Natural killer cell (primary cell): Measurements from ENCODE around the gene ALB. TPM values are rescaled to one million over a fixed set of nuclear protein-coding genes. Genes with fewer than 3 reads are reported as not detected.

Experiments
- ATAC-seq, 3 donors: fragments of 150-1000 bp in 2 of 3; fragments of 200-7000 bp in 1 of 3; cut with Tn5 transposase; 1 replicate in 1 of 3; 2 replicates in 2 of 3; pipeline ENCODE4 v1.10.0; 2021; ENCODE audit warnings: mild to moderate bottlenecking in 2 of 3, moderate library complexity in 2 of 3
- DNase-seq, 2 donors: peaks; one replicate each; pipeline versions ENCODE4 v3.0.0 to v3.0.0-alpha.2; 2013 to 2021; ENCODE audit warnings: mixed read lengths in 1 of 2
- H3K27ac ChIP-seq: one replicate; pipeline ENCODE4 v1.5.1; 2013; ENCODE audit warnings: mild to moderate bottlenecking, low read length
- H3K27me3 ChIP-seq: one replicate; pipeline ENCODE4 v1.6.1; 2013; ENCODE audit warnings: low read length; ENCODE audit not compliant: control insufficient read depth, insufficient read depth
- H3K36me3 ChIP-seq: one replicate; pipeline ENCODE4 v1.6.1; 2013; ENCODE audit warnings: low read length; ENCODE audit not compliant: control insufficient read depth, insufficient read depth
- H3K4me1 ChIP-seq: one replicate; pipeline ENCODE4 v1.6.1; 2013; ENCODE audit warnings: low read length; ENCODE audit not compliant: control insufficient read depth, insufficient read depth
- H3K4me3 ChIP-seq: one replicate; pipeline ENCODE4 v1.5.1; 2013; ENCODE audit warnings: low read length
- H3K9me3 ChIP-seq: one replicate; pipeline ENCODE4 v1.6.1; 2013; ENCODE audit warnings: low read length; ENCODE audit not compliant: control insufficient read depth, insufficient read depth
- H3K27ac Mint-ChIP-seq, 2 donors: one replicate each; pipeline ENCODE4 v1.8.0; 2022; ENCODE audit warnings: mild to moderate bottlenecking in 2 of 2, mixed read lengths in 2 of 2, moderate library complexity in 1 of 2
- H3K27me3 Mint-ChIP-seq, 2 donors: one replicate each; pipeline ENCODE4 v1.8.0; 2022; ENCODE audit warnings: low read depth in 2 of 2, mixed read lengths in 2 of 2
- H3K36me3 Mint-ChIP-seq: one replicate; pipeline ENCODE4 v1.8.0; 2022; ENCODE audit warnings: mixed read lengths
- H3K4me1 Mint-ChIP-seq, 2 donors: one replicate each; pipeline ENCODE4 v1.8.0; 2022; ENCODE audit warnings: mixed read lengths in 2 of 2
- H3K4me3 Mint-ChIP-seq: one replicate; pipeline ENCODE4 v1.8.0; 2022; ENCODE audit warnings: mild to moderate bottlenecking, moderate library complexity, mixed read lengths
- H3K9me3 Mint-ChIP-seq, 2 donors: one replicate each; pipeline ENCODE4 v1.8.0; 2022; ENCODE audit warnings: mixed read lengths in 2 of 2
- WGBS: methylation state at CpG from one replicate; pipeline ENCODE4 v1.1.7; 2013; ENCODE audit warnings: missing lambda C conversion rate; ENCODE audit not compliant: insufficient coverage; 5-methylcytosine and 5-hydroxymethylcytosine counted together
- intact Hi-C: fragments of 100-400 bp; cut with micrococcal nuclease; formaldehyde crosslinking; loops from one replicate; pipeline ENCODE4 v1.14.2; 2022
- total RNA-seq, 4 donors: library from RNA; stranded (reverse); fragments of 120-200 nt in 1 of 4; gene quantifications; one replicate each; pipeline versions ENCODE4 v1.2.3 to v1.2.4, GENCODE V29; 2013 to 2022
- TF ChIP-seq, protein P1 (sequence below): fragments of 200-600 bp; IDR thresholded peaks from one replicate; pipeline ENCODE4 v1.8.0; 2022; ENCODE audit warnings: antibody characterized with exemption

Gene ALB
- total RNA-seq, 3 donors from 2014 or later (not counting 1 experiment from before 2014, with no cell fraction given) = not detected

DNA sequence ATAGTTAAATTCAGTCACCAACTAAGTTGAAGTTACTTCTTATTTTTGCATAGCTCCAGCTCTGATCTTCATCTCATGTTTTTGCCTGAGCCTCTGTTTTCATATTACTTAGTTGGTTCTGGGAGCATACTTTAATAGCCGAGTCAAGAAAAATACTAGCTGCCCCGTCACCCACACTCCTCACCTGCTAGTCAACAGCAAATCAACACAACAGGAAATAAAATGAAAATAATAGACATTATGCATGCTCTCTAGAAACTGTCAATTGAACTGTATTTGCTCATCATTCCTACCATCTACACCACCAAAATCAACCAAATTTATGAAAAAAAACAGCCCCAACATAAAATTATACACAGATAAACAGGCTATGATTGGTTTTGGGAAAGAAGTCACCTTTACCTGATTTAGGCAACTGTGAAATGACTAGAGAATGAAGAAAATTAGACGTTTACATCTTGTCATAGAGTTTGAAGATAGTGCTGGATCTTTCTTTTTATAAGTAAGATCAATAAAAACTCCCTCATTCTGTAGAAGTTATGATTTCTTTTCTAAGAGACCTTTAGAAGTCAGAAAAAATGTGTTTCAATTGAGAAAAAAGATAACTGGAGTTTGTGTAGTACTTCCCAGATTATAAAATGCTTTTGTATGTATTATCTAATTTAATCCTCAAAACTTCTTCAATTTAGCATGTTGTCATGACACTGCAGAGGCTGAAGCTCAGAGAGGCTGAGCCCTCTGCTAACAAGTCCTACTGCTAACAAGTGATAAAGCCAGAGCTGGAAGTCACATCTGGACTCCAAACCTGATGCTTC lies 7.0 kb downstream of the ALB start:
- DNase-seq = no peak
- no peaks in the 10 kb centered on the region for H3K36me3 ChIP-seq
- intact Hi-C loops = no loop called here
- 80% methylated on average over 2 of the region's 3 CpGs for WGBS
- H3K27me3 ChIP-seq = no peaks in the 10 kb centered on the region
- no peak for ATAC-seq
- H3K4me3 Mint-ChIP-seq = no peak overlapping the region
- TF ChIP-seq, protein P1, sequence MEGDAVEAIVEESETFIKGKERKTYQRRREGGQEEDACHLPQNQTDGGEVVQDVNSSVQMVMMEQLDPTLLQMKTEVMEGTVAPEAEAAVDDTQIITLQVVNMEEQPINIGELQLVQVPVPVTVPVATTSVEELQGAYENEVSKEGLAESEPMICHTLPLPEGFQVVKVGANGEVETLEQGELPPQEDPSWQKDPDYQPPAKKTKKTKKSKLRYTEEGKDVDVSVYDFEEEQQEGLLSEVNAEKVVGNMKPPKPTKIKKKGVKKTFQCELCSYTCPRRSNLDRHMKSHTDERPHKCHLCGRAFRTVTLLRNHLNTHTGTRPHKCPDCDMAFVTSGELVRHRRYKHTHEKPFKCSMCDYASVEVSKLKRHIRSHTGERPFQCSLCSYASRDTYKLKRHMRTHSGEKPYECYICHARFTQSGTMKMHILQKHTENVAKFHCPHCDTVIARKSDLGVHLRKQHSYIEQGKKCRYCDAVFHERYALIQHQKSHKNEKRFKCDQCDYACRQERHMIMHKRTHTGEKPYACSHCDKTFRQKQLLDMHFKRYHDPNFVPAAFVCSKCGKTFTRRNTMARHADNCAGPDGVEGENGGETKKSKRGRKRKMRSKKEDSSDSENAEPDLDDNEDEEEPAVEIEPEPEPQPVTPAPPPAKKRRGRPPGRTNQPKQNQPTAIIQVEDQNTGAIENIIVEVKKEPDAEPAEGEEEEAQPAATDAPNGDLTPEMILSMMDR = no peak
- H3K4me1 Mint-ChIP-seq = no peaks in the 10 kb centered on the region
- no peaks in the 10 kb centered on the region for H3K36me3 Mint-ChIP-seq
- H3K9me3 ChIP-seq = no peaks in the 10 kb centered on the region
- no peaks in the 10 kb centered on the region for H3K4me1 ChIP-seq
- H3K27me3 Mint-ChIP-seq = no peaks in the 10 kb centered on the region
- no peak overlapping the region for H3K4me3 ChIP-seq
- H3K27ac Mint-ChIP-seq = no peak overlapping the region
- peaks cover 3 to 5% of the 10 kb centered on the region in 2 donors for H3K9me3 Mint-ChIP-seq
- H3K27ac ChIP-seq = no peak overlapping the region

DNA sequence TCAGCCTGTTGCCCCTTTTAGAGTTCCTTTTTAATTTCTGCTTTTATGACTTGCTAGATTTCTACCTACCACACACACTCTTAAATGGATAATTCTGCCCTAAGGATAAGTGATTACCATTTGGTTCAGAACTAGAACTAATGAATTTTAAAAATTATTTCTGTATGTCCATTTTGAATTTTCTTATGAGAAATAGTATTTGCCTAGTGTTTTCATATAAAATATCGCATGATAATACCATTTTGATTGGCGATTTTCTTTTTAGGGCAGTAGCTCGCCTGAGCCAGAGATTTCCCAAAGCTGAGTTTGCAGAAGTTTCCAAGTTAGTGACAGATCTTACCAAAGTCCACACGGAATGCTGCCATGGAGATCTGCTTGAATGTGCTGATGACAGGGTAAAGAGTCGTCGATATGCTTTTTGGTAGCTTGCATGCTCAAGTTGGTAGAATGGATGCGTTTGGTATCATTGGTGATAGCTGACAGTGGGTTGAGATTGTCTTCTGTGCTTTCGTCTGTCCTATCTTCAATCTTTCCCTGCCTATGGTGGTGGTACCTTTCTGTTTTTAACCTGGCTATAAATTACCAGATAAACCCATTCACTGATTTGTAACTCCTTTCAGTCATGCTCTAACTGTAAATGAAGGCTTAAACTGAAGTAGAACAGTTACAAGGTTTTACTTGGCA lies 7.8 kb downstream of the ALB start:
- intact Hi-C loops = no loop called here
- Histone ChIP-seq H3K9me3 (no peaks in the 10 kb centered on the region), H3K4me1 (no peaks in the 10 kb centered on the region), H3K27me3 (no peaks in the 10 kb centered on the region), H3K4me3 (no peak overlapping the region), H3K36me3 (no peaks in the 10 kb centered on the region), H3K27ac (no peak overlapping the region)
- H3K4me3 Mint-ChIP-seq = no peak overlapping the region
- H3K4me1 Mint-ChIP-seq = no peaks in the 10 kb centered on the region
- ATAC-seq = no peak
- TF ChIP-seq, protein P1 = no peak
- no peaks in the 10 kb centered on the region for H3K27me3 Mint-ChIP-seq
- H3K27ac Mint-ChIP-seq = no peak overlapping the region
- no peak for DNase-seq
- 94% methylated on average over 8 of the region's 8 CpGs for WGBS
- H3K9me3 Mint-ChIP-seq = peaks cover 5 to 6% of the 10 kb centered on the region in 2 donors
- no peaks in the 10 kb centered on the region for H3K36me3 Mint-ChIP-seq

DNA sequence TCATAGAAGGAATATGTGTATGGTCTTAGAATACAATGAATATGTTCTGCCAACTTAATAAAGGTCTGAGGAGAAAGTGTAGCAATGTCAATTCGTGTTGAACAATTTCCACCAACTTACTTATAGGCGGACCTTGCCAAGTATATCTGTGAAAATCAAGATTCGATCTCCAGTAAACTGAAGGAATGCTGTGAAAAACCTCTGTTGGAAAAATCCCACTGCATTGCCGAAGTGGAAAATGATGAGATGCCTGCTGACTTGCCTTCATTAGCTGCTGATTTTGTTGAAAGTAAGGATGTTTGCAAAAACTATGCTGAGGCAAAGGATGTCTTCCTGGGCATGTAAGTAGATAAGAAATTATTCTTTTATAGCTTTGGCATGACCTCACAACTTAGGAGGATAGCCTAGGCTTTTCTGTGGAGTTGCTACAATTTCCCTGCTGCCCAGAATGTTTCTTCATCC lies 9.2 kb downstream of the ALB start:
- DNase-seq = no peak
- ATAC-seq = no peak
- 92% methylated on average over 3 of the region's 4 CpGs for WGBS
- Mint-ChIP-seq H3K27ac (no peak overlapping the region), H3K4me3 (no peak overlapping the region), H3K27me3 (no peaks in the 10 kb centered on the region), H3K4me1 (no peaks in the 10 kb centered on the region), H3K9me3 (peaks cover 2 to 10% of the 10 kb centered on the region in 2 donors), H3K36me3 (no peaks in the 10 kb centered on the region)
- Histone ChIP-seq H3K36me3 (no peaks in the 10 kb centered on the region), H3K4me3 (no peak overlapping the region), H3K27ac (no peak overlapping the region), H3K27me3 (no peaks in the 10 kb centered on the region), H3K9me3 (no peaks in the 10 kb centered on the region), H3K4me1 (no peaks in the 10 kb centered on the region)
- TF ChIP-seq, protein P1 = no peak
- intact Hi-C loops = no loop called here
